Skeletal muscle cell (primary cell): ENCODE data around the gene EXOC4.

Experiments
- DNase-seq: peaks from one replicate; pipeline ENCODE4 v3.0.0-alpha.2; 2010; ENCODE audit warnings: low read depth
- H3K4me3 ChIP-seq: 2 replicates; pipeline ENCODE4 v1.5.1; 2011; ENCODE audit warnings: low read depth, mild to moderate bottlenecking, control low read depth, low read length, moderate library complexity

EXOC4 gene

DNA sequence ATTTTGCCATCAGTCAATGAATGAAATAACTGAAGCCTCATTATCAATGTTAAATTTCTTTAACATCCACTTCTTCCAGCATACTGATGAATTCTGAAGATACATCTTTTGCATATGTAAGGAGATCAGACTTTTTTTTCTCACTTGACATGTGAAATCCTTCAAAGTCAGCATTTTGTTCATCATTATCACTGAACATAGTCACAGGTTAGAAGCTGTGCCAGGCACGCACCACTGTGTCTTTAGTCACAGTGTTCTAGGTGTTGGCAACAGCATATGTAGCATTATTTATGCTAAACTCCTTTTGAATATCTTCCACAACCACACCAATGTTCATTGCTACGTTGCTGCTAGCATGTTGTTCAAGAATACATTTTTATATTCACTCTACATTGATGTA, 450.1 kb downstream of the EXOC4 start:
- H3K4me3 ChIP-seq, result no peak overlapping the region

DNA sequence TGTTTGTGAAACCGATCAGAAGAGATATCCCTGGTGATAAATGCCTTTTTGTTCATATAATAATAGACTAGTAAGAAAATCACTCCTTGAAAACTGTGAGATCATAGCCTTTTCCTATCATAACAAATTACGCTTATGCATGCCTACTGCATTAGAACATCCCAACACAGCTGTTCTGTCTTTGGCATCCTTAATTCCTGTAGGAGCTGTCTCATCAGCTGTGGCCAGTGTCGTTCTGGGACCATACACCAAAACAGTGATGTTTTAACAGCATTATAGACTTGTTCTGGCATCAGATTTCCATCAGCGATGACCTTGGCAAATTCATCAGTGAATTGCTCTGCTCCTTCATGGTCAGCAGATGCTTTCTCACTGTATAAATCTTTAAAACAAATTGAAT, 450.7 kb downstream of the EXOC4 start:
- DNase-seq, result peak; percentile 90
- H3K4me3 ChIP-seq, result no peak overlapping the region

More for the DNA sequence above, 450.1 kb downstream of the EXOC4 start:
- no peak for DNase-seq

DNA sequence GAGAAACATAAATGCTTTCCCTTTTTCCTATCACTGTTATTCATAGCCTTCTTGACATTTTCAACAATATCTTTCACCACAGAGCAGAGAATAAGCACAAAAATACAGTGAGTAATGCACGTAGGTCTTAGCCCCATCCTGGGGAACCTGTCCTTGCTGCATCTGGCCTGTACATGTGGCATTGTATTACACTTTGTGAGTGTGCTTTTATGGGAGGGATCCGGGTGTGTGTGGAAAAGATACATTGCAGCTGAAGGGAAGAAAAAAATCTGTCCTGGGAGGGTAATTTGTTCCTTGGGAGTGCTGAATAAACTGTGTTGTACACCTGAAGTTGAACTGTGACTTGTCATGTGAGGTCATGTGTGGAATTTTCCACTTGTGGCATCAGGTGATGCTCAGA, 451.6 kb downstream of the EXOC4 start:
- H3K4me3 ChIP-seq, result no peak overlapping the region
- peak; percentile 9 for DNase-seq

DNA sequence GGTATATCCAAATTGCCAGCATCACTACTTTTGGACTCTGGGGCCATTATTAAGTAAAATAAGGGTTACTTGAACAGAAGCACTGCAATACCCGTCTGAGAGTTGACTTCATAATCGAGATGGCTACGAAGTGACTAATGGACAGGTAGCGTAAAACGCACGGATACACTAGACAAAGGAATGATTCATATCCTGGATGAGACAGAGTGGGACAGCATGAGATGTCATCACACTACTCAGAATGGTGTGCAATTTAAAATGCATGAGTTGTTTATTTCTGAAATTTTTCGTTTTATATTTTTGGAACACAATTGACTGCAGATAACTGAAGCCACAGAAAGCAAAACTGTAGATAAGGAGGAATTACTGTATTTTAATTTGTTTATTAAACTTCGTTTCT, 452.7 kb downstream of the EXOC4 start:
- H3K4me3 ChIP-seq, result no peak overlapping the region
- peak; percentile 62 for DNase-seq

DNA sequence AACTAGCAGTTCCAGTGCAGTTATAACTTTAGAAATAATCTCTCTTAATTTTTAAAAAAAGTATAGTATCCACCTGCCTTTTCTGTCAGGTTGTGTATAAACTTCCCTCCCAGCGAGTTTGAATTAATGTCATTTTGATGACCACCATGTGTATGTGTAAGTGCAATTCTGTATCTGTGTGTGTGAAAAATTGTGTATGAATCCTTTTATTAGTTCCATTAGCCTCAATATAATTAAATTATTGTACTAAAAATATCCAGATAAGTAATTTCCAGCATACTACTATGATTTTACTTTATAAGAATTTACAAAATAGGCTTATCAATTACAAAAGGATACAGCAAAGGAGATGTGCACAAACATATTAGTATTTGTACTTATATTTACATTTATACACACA, 453.1 kb downstream of the EXOC4 start:
- H3K4me3 ChIP-seq, result no peak overlapping the region
- DNase-seq, result no peak

DNA sequence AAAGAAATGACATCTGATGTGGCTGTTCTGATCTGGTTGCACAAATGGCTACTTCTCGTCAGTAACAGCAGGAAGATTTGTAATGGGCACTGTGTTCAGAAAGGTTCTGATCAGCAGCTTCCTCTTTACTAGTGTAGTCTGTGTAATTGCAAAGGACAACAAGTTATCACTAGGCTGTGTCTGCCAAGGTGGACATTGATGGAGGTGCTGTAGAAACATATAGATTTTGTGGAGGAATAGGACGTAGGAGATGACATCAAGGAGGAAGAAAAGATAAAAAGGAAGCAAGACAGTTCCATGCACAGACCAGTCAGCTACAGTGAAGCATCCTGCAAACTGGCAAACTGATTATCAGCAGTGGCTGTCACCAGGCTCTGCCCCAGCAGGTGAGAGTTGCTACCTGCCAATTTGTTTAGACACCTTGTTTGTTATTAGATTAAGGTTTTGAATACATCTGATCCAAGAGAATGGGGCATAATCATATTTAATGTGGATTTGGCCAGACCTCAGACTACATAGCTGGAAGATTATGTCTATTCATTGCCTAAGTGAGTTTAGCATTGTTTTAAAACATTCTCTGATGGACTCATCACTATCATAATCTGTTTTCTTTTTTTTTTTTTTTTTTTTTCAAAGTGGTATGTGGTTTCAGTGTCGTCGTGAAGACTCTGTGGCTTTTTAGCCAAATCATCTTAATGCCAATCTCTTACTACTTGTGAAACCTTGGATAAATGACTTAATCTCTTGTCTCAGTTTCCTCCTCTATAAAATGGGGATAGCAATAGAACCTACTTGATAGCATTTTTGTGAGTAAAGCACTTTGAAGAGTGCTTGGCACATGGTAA, 456.4 kb downstream of the EXOC4 start:
- DNase-seq, result no peak
- no peak overlapping the region for H3K4me3 ChIP-seq

DNA sequence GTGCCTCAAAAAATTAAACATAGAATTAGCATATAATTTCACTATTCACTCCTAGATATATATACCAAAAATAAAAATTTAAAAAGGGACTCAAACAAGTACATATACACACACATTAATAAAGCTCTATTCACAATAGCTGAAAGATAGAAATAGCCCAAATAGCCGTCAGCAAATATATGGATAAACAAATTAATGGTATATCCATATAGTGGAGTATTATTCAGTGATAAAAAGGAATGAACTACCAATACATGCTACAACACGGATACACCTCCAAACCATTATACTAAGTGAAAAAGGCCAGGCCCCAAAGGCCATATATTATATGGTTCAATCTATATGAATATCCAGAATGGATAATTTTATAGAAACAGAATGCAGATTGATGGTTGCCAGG, 459.7 kb downstream of the EXOC4 start:
- no peak for DNase-seq
- no peak overlapping the region for H3K4me3 ChIP-seq

DNA sequence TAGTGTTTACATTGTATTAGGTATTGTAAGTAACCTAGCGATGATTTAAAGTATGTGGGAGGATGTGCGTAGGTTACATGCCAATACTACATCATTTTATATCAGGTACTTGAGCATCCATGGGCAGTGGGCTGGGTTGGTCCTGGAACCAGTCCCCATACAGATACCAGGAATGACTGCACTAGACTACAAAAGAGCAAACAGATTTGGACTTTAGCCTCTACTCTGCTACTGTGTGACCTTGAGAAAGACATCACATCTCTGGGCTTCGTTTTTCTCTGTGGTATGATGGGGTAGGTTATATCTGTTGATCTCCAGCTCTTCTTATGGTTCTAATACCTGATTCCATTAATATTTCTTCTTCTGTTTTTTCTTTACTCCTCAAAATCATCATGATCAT, 461.8 kb downstream of the EXOC4 start:
- H3K4me3 ChIP-seq, result no peak overlapping the region
- DNase-seq, result no peak

DNA sequence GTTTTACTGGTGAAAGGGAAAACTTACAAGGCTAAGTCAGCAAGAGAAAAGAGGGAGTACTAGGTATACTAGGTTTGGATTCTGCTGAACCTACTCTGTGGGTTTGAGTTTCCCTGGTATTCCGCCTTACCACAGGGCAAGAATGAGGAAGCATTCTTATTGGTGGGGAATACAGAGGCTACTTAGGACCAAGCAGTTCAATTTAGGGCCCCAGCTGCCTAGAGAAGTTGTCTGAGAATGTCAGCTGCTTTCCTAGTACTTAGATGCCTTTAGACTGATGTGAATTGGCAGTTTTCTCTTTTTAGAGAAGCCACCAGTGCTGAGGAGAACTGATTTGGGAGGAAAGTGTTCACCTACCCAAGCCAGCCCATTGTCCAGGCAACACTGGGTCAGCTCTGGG, 465.3 kb downstream of the EXOC4 start:
- DNase-seq, result no peak
- H3K4me3 ChIP-seq, result no peak overlapping the region

DNA sequence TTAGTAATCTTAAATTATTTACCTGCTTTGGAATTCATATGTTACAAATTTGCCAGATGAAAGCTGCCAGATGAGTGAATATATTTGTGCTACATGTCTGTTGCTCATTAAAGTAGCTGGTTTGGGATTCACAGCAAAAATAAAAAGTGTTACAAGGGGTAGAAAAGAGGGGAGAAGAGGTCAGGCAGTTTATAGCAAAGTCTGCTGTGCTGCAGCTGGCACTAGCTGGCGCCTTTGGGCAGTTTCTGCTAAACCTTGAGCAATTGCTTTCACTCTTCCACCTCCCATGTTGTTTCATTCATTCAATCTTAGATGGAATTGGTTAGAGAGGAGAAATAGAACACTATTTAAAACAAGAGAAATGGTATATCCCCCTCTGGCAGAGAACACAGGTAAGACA, 470.2 kb downstream of the EXOC4 start:
- no peak overlapping the region for H3K4me3 ChIP-seq
- DNase-seq, result no peak

DNA sequence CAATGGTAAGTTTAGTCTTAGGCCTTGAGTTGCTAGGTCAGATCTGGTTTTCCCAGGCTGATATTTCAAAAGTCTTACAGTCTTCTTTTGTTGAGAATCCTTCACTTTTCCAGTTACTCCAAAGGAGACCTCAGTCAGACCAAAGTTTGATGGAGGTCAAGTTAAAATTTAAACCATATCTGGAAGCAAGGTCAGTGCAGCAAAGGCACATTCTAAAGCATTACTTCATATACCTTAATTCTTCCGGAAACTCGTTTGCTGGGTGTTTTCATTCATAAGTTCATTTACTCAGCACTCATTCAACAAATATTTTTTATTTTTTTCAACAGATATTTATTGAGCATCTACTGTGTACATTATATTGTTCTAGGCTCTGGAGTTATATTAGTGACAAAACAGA, 471.3 kb downstream of the EXOC4 start:
- no peak overlapping the region for H3K4me3 ChIP-seq
- no peak for DNase-seq

DNA sequence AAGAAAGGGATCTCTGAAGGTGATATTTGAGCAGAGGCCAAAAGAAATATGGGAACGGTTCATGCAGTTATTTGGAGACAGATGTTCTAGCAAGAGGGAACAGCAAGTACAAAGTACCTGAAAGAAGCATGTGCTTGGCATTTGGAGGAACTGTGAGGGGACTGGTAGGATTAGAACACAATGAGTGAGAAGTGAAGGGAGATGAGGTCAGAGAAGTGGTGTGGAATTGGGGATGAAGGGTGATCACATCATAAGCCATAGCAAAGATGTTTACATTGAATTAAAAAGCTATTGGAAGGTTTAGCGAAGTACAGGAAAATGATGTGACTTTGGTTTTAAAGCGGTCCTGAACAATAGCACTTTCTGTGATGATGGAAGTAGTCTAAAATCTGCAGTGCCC, 471.8 kb downstream of the EXOC4 start:
- no peak overlapping the region for H3K4me3 ChIP-seq
- no peak for DNase-seq

DNA sequence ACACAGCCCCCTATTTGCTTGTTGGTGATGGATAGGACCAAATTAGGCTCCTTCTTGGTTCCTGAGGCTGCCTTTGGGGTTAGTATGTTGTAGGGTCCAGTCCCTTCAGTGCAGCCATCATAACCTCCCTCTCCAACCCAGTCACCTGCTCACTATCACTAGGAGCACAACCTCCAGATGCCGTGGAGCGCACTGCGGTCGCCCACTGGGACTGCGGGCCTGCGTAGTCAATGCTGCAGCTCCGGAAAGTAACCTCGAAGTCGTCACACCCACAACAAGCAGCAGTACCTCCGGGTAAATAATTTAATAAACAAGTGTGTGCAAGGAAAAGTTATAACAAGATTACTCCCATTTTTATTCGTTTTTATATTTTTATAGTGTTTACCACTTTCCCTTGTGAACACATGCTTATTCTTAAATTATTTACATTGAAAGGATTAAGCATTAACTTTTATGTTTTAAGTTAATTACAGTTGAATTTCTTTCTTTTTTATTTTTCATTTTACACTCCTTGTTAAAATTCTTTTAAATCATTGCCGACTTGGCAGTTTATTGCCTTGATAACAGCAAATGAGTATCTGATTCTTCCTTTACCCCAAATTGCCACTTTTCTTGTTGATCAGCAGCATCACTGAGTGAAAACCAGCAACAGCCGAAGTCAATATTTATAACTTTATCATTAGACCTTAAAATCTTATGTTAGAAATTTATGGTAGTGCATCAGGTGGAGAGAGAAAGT, 474.8 kb downstream of the EXOC4 start:
- DNase-seq, result no peak
- no peak overlapping the region for H3K4me3 ChIP-seq

DNA sequence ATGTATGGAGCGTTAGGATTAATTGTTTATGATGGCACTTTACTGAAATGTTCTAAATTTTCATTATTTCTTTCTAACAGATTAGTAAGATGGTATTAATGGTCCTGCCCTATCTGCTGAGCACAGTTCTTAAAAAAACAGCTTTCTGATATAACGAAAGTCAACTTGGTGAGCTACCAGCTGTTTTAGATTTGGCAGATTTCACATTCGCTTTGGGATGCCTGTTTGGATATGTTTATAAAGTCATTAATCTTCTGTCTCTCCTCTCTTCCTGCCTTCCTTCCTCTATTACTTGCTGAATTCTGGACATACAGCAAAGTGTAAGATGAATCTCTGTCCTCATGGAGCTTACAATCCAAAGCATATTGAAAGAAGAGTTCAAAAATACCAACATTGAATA, 477.5 kb downstream of the EXOC4 start:
- no peak overlapping the region for H3K4me3 ChIP-seq
- no peak for DNase-seq

DNA sequence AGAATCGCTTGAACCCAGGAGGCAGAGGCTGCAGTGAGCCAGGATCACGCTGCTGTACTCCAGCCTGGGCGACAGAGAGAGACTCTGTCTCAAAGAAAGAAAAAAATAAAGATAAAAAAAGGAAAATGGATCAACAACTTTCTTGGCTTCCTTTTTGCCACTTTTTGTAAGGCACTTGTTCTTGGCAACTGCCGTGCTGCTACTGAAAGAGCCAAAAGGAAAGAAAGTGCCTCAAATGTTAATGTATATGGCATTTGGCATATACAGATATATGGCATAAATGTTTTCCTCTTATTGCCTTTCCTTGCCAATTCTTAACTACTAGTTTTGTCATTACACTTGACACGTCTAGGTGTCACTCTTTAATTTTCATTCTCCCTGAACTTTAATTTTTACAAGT, 480.5 kb downstream of the EXOC4 start:
- DNase-seq, result no peak
- H3K4me3 ChIP-seq, result no peak overlapping the region

DNA sequence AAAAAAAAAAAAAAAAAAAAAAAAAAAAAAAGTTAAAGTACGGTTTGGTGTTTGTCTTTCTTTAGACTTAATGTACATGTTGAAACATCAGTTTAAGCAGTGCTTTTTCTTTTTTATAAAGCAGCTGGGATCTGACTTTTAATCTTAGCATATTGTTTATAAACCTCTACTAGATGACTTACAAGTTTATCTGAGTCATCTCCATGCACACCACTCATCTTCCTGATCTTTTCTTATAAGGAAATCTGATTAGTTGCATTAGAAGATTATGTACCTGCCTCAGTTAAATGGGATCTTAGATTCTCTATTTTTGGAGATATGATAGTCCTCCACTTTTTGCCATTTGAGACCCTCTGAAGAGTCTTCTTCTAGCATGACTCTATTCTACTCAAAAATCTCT, 482.3 kb downstream of the EXOC4 start:
- DNase-seq, result no peak
- H3K4me3 ChIP-seq, result no peak overlapping the region

DNA sequence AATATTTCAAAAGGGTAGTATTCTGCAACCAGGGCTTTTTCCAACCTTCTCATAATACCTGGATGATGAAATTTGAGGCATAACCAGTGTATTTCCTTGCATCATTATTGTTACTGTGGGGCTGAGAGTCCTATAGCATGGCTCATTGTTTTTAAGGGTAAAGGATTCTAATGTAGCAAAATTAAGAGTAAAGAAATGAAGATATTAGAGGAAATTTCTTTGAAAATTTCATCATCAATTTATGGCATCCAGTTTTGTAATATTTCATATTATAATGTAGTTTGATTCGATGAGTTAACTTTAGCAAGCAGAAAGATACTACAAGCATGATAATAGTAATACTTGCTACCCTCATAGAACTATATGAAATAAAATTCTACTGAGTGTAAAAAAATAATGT, 486.9 kb downstream of the EXOC4 start:
- no peak overlapping the region for H3K4me3 ChIP-seq
- DNase-seq, result no peak

DNA sequence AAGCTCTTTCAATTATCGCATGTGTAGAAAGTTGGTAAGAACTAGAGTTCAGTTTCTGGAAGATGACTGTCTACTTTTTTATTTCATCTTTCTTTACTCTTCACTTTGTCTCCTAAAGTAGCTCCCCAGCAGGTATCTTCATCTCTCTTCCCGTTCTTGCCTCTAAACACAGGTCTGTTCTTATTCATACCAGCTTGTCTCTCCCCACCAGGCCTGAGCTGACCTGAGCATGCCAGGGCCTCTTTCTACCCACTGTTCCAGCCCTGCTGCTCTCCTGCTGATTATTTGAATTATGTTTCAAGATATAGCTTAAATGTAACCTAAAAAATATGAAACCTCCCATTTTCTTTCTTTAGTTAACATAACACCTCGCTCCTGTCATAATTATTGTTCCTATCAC, 488.2 kb downstream of the EXOC4 start:
- no peak for DNase-seq
- no peak overlapping the region for H3K4me3 ChIP-seq

DNA sequence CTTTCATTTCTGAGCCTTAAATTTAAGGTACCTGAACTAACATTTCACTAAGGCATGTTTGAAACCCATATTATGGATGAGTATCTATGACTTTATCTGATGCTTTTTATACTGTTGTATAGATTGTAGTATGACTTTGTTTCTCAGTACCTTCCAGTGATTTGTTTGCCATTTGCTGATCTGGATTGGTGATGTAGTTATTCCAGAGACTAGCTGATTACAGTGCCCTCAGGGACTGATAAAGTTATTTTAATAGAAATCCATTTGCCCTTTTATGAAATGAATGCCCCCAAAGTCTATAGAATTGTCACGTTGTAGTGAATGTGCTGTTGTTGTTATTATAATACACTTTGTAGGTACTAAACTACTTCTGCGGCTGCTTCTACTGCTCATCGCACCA, 488.8 kb downstream of the EXOC4 start:
- no peak for DNase-seq

DNA sequence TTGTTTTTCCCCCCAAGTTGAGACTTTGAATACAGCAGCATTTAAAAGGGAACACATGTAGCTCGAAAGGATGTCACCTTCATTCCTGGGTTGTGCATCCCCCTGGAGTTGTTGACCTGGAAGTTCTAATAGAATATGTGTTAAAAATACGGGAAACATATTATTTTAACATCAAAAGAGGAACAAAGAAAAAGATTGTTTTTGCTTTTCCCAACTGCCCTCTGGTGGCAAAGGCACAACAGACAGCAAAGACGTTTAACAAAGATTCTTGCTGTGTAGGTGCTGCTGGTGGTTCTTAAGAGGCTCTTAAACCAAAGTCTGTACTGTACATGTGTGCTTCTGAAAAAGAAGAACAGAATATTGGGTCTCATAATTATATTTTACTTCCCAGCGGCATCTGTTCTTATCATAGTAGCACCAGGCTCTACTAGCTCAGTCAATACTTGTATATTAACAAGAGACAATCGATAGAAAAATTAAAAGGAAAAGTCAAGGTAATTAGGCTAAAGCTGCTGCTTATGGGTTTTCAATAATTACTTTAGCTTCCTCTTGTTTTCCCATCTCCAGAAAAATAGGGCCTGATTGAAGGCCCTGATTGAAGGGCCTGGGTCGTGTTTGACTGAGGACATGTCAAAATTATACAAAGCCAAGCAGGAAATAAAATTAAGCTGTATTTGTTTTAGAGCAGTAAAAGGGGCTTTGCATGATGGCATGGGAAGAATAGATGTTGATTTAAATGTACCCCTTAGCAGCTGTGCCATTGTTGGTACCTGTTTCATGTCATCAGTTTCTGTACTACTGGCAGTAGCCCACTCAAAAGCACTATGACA, 490.0 kb downstream of the EXOC4 start:
- DNase-seq, result peak; percentile 4
- H3K4me3 ChIP-seq, result no peak overlapping the region

More for the DNA sequence above, 488.8 kb downstream of the EXOC4 start:
- H3K4me3 ChIP-seq, result no peak overlapping the region
